ENCODE measurements around the gene PGLYRP2. TPM values are rescaled to one million over a fixed set of nuclear protein-coding genes. Genes with fewer than 3 reads are reported as not detected.

PGLYRP2 gene
- total and polyA plus RNA-seq, 9 of the 15 experiments (the other 6 are each of a cell fraction or from before 2014, with no cell fraction given): not detected

GRCh38 chr19:15432629-15433518 is 46.4 kb downstream of the PGLYRP2 start (continued):
- no peak for TF ChIP-seq CTCFL (IDR thresholded peaks at IDR 0.05; ENCODE audit: borderline replicate concordance, insufficient read depth, low read depth, low read length, poor library complexity, severe bottlenecking)
- no peak for TF ChIP-seq PURB (CRISPR knock-in tag; IDR thresholded peaks at IDR 0.05; ENCODE audit: low read depth)
- no peak for TF ChIP-seq STAT6 (CRISPR knock-in tag; IDR thresholded peaks at IDR 0.05)
- no peak for TF ChIP-seq HMG20A (CRISPR knock-in tag; conservative IDR thresholded peaks at IDR 0.05)
- TF ChIP-seq FOS (IDR thresholded peaks at IDR 0.05; ENCODE audit: extremely low read depth, insufficient read length): no peak
- no peak for TF ChIP-seq HOXB6 (CRISPR knock-in tag; IDR thresholded peaks at IDR 0.05; ENCODE audit: borderline replicate concordance)
- TF ChIP-seq TAF7 (tag; IDR thresholded peaks at IDR 0.05): peak; percentile 71
- peak; percentile 72 for TF ChIP-seq POLR2A (conservative IDR thresholded peaks at IDR 0.05)
- no peak for TF ChIP-seq PTTG1 (tag; IDR thresholded peaks at IDR 0.05; ENCODE audit: low read depth)
- TF ChIP-seq LCOR (CRISPR knock-in tag; IDR thresholded peaks at IDR 0.05): no peak
- TF ChIP-seq ZBTB12 (CRISPR knock-in tag; IDR thresholded peaks at IDR 0.05): no peak
- no peak for TF ChIP-seq USF1 (CRISPR knock-in tag; IDR thresholded peaks at IDR 0.05)
- TF ChIP-seq NBN (IDR thresholded peaks at IDR 0.05; ENCODE audit: low read depth): no peak
- peak; percentile 63; the same call in 1 of the 2 replicates for TF ChIP-seq CBX1 (IDR thresholded peaks at IDR 0.05; ENCODE audit: low read depth)
- TF ChIP-seq FOXP1 (CRISPR knock-in tag; IDR thresholded peaks at IDR 0.05): peak; percentile 68
- TF ChIP-seq ZKSCAN1 (IDR thresholded peaks at IDR 0.05; ENCODE audit: low read depth, low read length): no peak
- TF ChIP-seq KDM4B (IDR thresholded peaks at IDR 0.05; ENCODE audit: borderline replicate concordance in 2 of 2, low read depth in 1 of 2): no peak
